ENCODE measurements around the gene POC1B. TPM values are rescaled to one million over a fixed set of nuclear protein-coding genes. Genes with fewer than 3 reads are reported as not detected.

POC1B gene
- 10 to 100 TPM; 22.7 to 38.7 (median 25.1) TPM for total RNA-seq

- Histone ChIP-seq H3K4me1 (peaks cover 0 to 49% (median 22%) of the 10 kb centered on the region in 4 donors), H3K9me3 (no peaks in the 10 kb centered on the region), H3K36me3 (no peaks in the 10 kb centered on the region), H3K4me3 (peak within 1 kb of the TSS; percentile 79 to 98 (median 88)), H3K27me3 (no peaks in the 10 kb centered on the region), H3K27ac (peak within 1 kb of the TSS; percentile 71 to 95 (median 92))
- DNase-seq (ENCODE audit: low spot score in 2 of 2): peak; percentile 46 to 65
- WGBS, 2 donors: 1% methylated on average over 33 to 37 of the region's 39 CpGs
- peak in 2 of 5 experiments; percentile 32 to 60 for TF ChIP-seq CTCF (IDR thresholded peaks at IDR 0.05)
- TF ChIP-seq POLR2A (IDR thresholded peaks at IDR 0.05): peak in 1 of 2 donors; percentile 57
- peak; percentile 45 to 80 for TF ChIP-seq EP300 (IDR thresholded peaks at IDR 0.05)
Measured at GRCh38 chr12:89525824-89526770, at the start of gene POC1B. POC1B (minus strand) TSS chr12:89526047; CDS start chr12:89525895, 152 bp downstream.

GRCh38 chr12:89575374-89575773 lies 49.5 kb upstream of the POC1B start:
- Histone ChIP-seq H3K36me3 (no peaks in the 10 kb centered on the region), H3K4me1 (peaks cover 0 to 9% (median 0%) of the 10 kb centered on the region in 4 donors), H3K4me3 (no peak overlapping the region), H3K9me3 (no peaks in the 10 kb centered on the region), H3K27me3 (no peaks in the 10 kb centered on the region), H3K27ac (no peak overlapping the region)
- 58 to 66% methylated on average over 1 of the region's 1 CpG for WGBS, 2 donors
- DNase-seq (ENCODE audit: low spot score in 2 of 2): no peak
- no peak for TF ChIP-seq POLR2A (IDR thresholded peaks at IDR 0.05)
- TF ChIP-seq CTCF (IDR thresholded peaks at IDR 0.05): no peak
- no peak for TF ChIP-seq EP300 (IDR thresholded peaks at IDR 0.05)

- Histone ChIP-seq H3K4me3 (no peak overlapping the region), H3K36me3 (no peaks in the 10 kb centered on the region), H3K9me3 (no peaks in the 10 kb centered on the region), H3K27me3 (no peaks in the 10 kb centered on the region), H3K27ac (no peak overlapping the region), H3K4me1 (peaks cover 0 to 9% (median 0%) of the 10 kb centered on the region in 4 donors)
- no peak for TF ChIP-seq POLR2A (IDR thresholded peaks at IDR 0.05)
- no peak for TF ChIP-seq EP300 (IDR thresholded peaks at IDR 0.05)
- no peak for TF ChIP-seq CTCF (IDR thresholded peaks at IDR 0.05)
- WGBS, 2 donors: 11 to 28% methylated on average over 2 of the region's 2 CpGs
- DNase-seq (ENCODE audit: low spot score in 2 of 2): no peak
Measured at GRCh38 chr12:89574736-89575208, 48.9 kb upstream of the POC1B start.

GRCh38 chr12:89573051-89573810 lies 47.4 kb upstream of the POC1B start:
- H3K27ac ChIP-seq: no peak overlapping the region
- no peak for DNase-seq (ENCODE audit: low spot score in 2 of 2)
- H3K27me3 ChIP-seq: no peaks in the 10 kb centered on the region
- TF ChIP-seq EP300 (IDR thresholded peaks at IDR 0.05) (no peak), POLR2A (IDR thresholded peaks at IDR 0.05) (no peak), CTCF (IDR thresholded peaks at IDR 0.05) (no peak)
- no peaks in the 10 kb centered on the region for H3K9me3 ChIP-seq
- WGBS, 2 donors: 78 to 83% methylated on average over 5 of the region's 5 CpGs
- H3K4me1 ChIP-seq: peaks cover 0 to 9% (median 0%) of the 10 kb centered on the region in 4 donors
- H3K4me3 ChIP-seq: no peak overlapping the region
- no peaks in the 10 kb centered on the region for H3K36me3 ChIP-seq
